Measurements from ENCODE around the gene HYDIN.
"Not testable (repeated sequence)": the region's sequence is repeated elsewhere in the genome, so short reads cannot be mapped to it uniquely, and the experiment has no call there.

DNA sequence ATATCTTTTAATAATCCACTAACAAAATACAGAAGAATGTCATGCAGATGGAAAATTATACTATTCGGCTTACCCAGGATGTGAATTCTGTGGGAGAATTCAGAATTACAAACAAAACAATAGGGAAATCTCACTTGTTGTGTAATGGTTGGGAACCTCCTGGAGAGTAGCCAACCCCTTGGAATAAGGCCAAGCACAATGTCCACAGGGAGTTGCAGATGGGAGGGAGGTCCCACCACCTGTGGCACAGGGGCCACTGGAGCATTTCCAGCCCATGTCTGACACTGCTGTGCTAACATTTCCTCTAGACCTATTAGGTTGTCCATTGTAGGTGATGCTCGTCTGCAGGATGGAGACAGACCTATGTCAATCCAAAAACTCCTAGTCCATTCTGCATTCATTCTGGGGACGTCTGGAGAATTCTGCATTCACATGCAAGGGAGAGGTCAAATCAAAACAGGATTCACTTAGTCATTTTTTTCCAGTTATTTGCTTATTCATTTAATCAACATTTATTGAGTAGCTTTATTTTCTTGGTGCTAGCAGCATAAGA is 120.8 kb downstream of the HYDIN start:
- not testable (repeated sequence) for TF ChIP-seq HDAC2 (IDR thresholded peaks at IDR 0.05); RAD21 (conservative IDR thresholded peaks at IDR 0.05 in 1 of 2, IDR thresholded peaks at IDR 0.05 in 1 of 2); PHF8 (IDR thresholded peaks at IDR 0.05; ENCODE audit: borderline replicate concordance, low read depth); RNF2 (IDR thresholded peaks at IDR 0.05; ENCODE audit: borderline replicate concordance, low read depth); POLR2A (IDR thresholded peaks at IDR 0.05; ENCODE audit: low read length); CBX2 (IDR thresholded peaks at IDR 0.05; ENCODE audit: borderline replicate concordance, low read depth); SMC3 (IDR thresholded peaks at IDR 0.05)
- TF ChIP-seq, protein P1, sequence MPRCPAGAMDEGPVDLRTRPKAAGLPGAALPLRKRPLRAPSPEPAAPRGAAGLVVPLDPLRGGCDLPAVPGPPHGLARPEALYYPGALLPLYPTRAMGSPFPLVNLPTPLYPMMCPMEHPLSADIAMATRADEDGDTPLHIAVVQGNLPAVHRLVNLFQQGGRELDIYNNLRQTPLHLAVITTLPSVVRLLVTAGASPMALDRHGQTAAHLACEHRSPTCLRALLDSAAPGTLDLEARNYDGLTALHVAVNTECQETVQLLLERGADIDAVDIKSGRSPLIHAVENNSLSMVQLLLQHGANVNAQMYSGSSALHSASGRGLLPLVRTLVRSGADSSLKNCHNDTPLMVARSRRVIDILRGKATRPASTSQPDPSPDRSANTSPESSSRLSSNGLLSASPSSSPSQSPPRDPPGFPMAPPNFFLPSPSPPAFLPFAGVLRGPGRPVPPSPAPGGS (IDR thresholded peaks at IDR 0.05) = not testable (repeated sequence)
- TF ChIP-seq, protein P2, sequence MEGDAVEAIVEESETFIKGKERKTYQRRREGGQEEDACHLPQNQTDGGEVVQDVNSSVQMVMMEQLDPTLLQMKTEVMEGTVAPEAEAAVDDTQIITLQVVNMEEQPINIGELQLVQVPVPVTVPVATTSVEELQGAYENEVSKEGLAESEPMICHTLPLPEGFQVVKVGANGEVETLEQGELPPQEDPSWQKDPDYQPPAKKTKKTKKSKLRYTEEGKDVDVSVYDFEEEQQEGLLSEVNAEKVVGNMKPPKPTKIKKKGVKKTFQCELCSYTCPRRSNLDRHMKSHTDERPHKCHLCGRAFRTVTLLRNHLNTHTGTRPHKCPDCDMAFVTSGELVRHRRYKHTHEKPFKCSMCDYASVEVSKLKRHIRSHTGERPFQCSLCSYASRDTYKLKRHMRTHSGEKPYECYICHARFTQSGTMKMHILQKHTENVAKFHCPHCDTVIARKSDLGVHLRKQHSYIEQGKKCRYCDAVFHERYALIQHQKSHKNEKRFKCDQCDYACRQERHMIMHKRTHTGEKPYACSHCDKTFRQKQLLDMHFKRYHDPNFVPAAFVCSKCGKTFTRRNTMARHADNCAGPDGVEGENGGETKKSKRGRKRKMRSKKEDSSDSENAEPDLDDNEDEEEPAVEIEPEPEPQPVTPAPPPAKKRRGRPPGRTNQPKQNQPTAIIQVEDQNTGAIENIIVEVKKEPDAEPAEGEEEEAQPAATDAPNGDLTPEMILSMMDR (IDR thresholded peaks at IDR 0.05) = not testable (repeated sequence)

Measured in A549 (cell line).